ENCODE data around the gene LRRC8E.

- TF ChIP-seq GATA2 (IDR thresholded peaks at IDR 0.05; ENCODE audit: low read depth, low read length) = no peak
- TF ChIP-seq GATA3 (IDR thresholded peaks at IDR 0.05; ENCODE audit: low read depth, low read length) = no peak
Measured at GRCh38 chr19:7841751-7842660, 46.3 kb upstream of the LRRC8E start.
